Prostate gland (tissue), 2 donors: Measurements from ENCODE around the gene PLAC1.

Experiments
- POLR2A ChIP-seq: fragments of 450-650 bp; IDR thresholded peaks from one replicate; pipeline ENCODE4 v1.6.1; 2016; ENCODE audit warnings: antibody characterized with exemption, mild to moderate bottlenecking
- POLR2AphosphoS5 ChIP-seq: sonication (generic); formaldehyde crosslinking; IDR thresholded peaks from one replicate; pipeline ENCODE4 v1.6.1; 2017; ENCODE audit warnings: antibody characterized with exemption
- TF ChIP-seq, protein P1 (sequence below), 4 experiments: fragments of 200-600 bp in 2 of 4; fragments of 450-650 bp in 2 of 4; sonication (generic) in 2 of 4; IDR thresholded peaks; 1 replicate in 3 of 4; 2 replicates in 1 of 4; pipeline ENCODE4 v1.5.1; 2016 to 2019; ENCODE audit warnings: antibody characterized with exemption in 4 of 4, mild to moderate bottlenecking in 2 of 4, moderate library complexity in 2 of 4

GRCh38 chrX:134631426-134632346 lies 26.6 kb downstream of the PLAC1 start:
- TF ChIP-seq, protein P1, sequence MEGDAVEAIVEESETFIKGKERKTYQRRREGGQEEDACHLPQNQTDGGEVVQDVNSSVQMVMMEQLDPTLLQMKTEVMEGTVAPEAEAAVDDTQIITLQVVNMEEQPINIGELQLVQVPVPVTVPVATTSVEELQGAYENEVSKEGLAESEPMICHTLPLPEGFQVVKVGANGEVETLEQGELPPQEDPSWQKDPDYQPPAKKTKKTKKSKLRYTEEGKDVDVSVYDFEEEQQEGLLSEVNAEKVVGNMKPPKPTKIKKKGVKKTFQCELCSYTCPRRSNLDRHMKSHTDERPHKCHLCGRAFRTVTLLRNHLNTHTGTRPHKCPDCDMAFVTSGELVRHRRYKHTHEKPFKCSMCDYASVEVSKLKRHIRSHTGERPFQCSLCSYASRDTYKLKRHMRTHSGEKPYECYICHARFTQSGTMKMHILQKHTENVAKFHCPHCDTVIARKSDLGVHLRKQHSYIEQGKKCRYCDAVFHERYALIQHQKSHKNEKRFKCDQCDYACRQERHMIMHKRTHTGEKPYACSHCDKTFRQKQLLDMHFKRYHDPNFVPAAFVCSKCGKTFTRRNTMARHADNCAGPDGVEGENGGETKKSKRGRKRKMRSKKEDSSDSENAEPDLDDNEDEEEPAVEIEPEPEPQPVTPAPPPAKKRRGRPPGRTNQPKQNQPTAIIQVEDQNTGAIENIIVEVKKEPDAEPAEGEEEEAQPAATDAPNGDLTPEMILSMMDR (IDR thresholded peaks at IDR 0.05): no peak
- TF ChIP-seq POLR2AphosphoS5 (no peak), POLR2A (no peak)
